ENCODE measurements around the gene COL4A2. TPM values are rescaled to one million over a fixed set of nuclear protein-coding genes. Genes with fewer than 3 reads are reported as not detected.
"Not testable (repeated sequence)": the region's sequence is repeated elsewhere in the genome, so short reads cannot be mapped to it uniquely, and the experiment has no call there.

COL4A2 gene
- total and polyA plus RNA-seq, 9 donors: 59.5 to 171 (median 136) TPM

DNA sequence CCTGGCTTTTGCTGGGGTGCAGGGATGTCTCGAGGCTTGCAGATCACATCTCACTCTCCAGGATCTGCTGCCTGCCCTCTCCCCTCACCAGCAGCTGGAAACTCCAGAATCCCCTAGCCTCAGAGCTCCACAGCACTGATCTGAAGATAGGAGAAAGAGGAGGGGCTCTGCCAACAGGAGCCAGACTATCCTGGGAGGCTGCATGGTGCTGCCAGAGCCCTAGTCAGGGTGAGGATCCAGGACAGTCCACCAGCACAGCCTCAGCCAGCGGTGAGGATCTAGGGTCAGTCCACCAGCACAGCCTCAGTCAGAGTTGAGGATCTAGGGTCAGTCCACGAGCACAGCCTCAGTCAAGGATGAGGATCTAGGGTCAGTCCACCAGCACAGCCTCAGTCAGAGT lies 189.2 kb downstream of the COL4A2 start:
- no peak overlapping the region for H3K4me3 ChIP-seq
- WGBS, 3 donors: 86 to 99% (median 93%) methylated on average over 3 of the region's 3 CpGs
- intact Hi-C loops (cut with DNase I): loop anchor here in 1 of 4 donors (5.0 kb wide), 1 partner anchor 34 kb away; no protein-coding TSS in a partner anchor
- H3K4me1 ChIP-seq (ENCODE audit: insufficient read depth): no peaks in the 10 kb centered on the region
- no peaks in the 10 kb centered on the region for H3K36me3 ChIP-seq
- no peak for TF ChIP-seq POLR2A (IDR thresholded peaks at IDR 0.05)
- TF ChIP-seq, protein P1, sequence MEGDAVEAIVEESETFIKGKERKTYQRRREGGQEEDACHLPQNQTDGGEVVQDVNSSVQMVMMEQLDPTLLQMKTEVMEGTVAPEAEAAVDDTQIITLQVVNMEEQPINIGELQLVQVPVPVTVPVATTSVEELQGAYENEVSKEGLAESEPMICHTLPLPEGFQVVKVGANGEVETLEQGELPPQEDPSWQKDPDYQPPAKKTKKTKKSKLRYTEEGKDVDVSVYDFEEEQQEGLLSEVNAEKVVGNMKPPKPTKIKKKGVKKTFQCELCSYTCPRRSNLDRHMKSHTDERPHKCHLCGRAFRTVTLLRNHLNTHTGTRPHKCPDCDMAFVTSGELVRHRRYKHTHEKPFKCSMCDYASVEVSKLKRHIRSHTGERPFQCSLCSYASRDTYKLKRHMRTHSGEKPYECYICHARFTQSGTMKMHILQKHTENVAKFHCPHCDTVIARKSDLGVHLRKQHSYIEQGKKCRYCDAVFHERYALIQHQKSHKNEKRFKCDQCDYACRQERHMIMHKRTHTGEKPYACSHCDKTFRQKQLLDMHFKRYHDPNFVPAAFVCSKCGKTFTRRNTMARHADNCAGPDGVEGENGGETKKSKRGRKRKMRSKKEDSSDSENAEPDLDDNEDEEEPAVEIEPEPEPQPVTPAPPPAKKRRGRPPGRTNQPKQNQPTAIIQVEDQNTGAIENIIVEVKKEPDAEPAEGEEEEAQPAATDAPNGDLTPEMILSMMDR (IDR thresholded peaks at IDR 0.05): no peak
- no peak for TF ChIP-seq EP300 (IDR thresholded peaks at IDR 0.05)
- no peak overlapping the region for H3K27ac ChIP-seq
- no peaks in the 10 kb centered on the region for H3K9me3 ChIP-seq
- no peaks in the 10 kb centered on the region for H3K27me3 ChIP-seq
- DNase-seq: no peak

GRCh38 chr13:110497003-110497402 lies 189.9 kb downstream of the COL4A2 start:
- intact Hi-C loops (cut with DNase I): loop anchor here in 1 of 4 donors (5.0 kb wide), 1 partner anchor 35 kb away; no protein-coding TSS in a partner anchor
- H3K4me1 ChIP-seq (ENCODE audit: insufficient read depth): no peaks in the 10 kb centered on the region
- WGBS, 3 donors: 94 to 100% (median 94%) methylated on average over 2 of the region's 2 CpGs
- TF ChIP-seq, protein P1 (IDR thresholded peaks at IDR 0.05): no peak
- TF ChIP-seq EP300 (IDR thresholded peaks at IDR 0.05) (no peak), POLR2A (IDR thresholded peaks at IDR 0.05) (no peak)
- no peaks in the 10 kb centered on the region for H3K27me3 ChIP-seq
- no peaks in the 10 kb centered on the region for H3K9me3 ChIP-seq
- H3K36me3 ChIP-seq: no peaks in the 10 kb centered on the region
- H3K4me3 ChIP-seq: no peak overlapping the region
- no peak for DNase-seq
- H3K27ac ChIP-seq: no peak overlapping the region

DNA sequence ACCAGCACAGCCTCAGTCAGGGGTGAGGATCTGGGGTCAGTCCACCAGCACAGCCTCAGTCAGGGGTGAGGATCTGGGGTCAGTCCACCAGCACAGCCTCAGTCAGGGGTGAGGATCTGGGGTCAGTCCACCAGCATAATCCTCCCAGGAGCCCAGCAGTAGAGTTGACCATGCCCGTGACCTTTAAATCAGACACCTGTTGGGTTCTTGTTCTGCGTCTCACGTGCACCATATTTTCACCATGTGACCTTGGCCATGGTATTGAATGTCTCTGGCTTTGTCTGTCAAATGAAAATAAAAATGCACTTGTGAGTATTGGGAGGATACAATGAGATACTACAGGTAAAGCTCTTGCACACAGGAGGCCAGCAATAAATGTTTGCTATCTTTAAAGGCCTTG lies 190.8 kb downstream of the COL4A2 start:
- DNase-seq; H3K4me1 ChIP-seq (ENCODE audit: insufficient read depth); H3K4me3 ChIP-seq; H3K27ac ChIP-seq; H3K9me3 ChIP-seq; H3K36me3 ChIP-seq; H3K27me3 ChIP-seq: not testable (repeated sequence)
- intact Hi-C loops (cut with DNase I): loop anchor here in 1 of 4 donors (5.0 kb wide), 1 partner anchor 36 kb away; no protein-coding TSS in a partner anchor
- WGBS, 3 donors: 91 to 95% (median 93%) methylated on average over 3 of the region's 3 CpGs

DNA sequence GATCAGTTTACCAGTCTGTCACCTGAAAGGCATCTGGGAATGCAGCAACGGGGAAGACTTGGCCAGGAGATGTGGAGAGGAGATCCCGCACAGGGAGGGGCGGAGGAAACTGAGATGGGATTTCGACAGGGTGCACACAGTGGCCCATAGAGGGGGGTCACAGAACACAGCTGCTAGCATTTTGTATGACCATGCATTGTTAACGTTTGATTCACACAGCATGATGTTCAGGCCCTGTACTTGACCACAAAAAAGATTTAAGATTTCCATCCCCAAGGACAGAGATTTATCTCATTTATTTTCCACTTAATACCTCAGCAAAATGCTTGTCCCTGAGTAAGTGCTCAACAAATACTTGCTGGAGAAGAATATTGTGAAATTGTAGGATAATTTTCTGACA lies 191.2 kb downstream of the COL4A2 start:
- H3K4me3 ChIP-seq: no peak overlapping the region
- no peak for TF ChIP-seq EP300 (IDR thresholded peaks at IDR 0.05)
- TF ChIP-seq, protein P1 (IDR thresholded peaks at IDR 0.05): no peak
- TF ChIP-seq POLR2A (IDR thresholded peaks at IDR 0.05): no peak
- H3K27ac ChIP-seq: no peak overlapping the region
- H3K27me3 ChIP-seq: no peaks in the 10 kb centered on the region
- intact Hi-C loops (cut with DNase I): loop anchor here in 1 of 4 donors (5.0 kb wide), 1 partner anchor 36 kb away; no protein-coding TSS in a partner anchor
- no peak for DNase-seq
- H3K36me3 ChIP-seq: no peaks in the 10 kb centered on the region
- 75 to 86% (median 78%) methylated on average over 5 of the region's 5 CpGs for WGBS, 3 donors
- no peaks in the 10 kb centered on the region for H3K4me1 ChIP-seq (ENCODE audit: insufficient read depth)
- H3K9me3 ChIP-seq: no peaks in the 10 kb centered on the region

GRCh38 chr13:110498765-110499164 lies 191.7 kb downstream of the COL4A2 start:
- Histone ChIP-seq H3K36me3 (no peaks in the 10 kb centered on the region), H3K27me3 (no peaks in the 10 kb centered on the region), H3K27ac (no peak overlapping the region), H3K4me1 (ENCODE audit: insufficient read depth) (no peaks in the 10 kb centered on the region), H3K4me3 (no peak overlapping the region), H3K9me3 (no peaks in the 10 kb centered on the region)
- intact Hi-C loops (cut with DNase I): loop anchor here in 1 of 4 donors (5.0 kb wide), 1 partner anchor 36 kb away; no protein-coding TSS in a partner anchor
- DNase-seq: no peak
- TF ChIP-seq EP300 (IDR thresholded peaks at IDR 0.05) (no peak), POLR2A (IDR thresholded peaks at IDR 0.05) (no peak)
- TF ChIP-seq, protein P1 (IDR thresholded peaks at IDR 0.05): no peak
- WGBS, 3 donors: 86 to 94% (median 91%) methylated on average over 10 of the region's 10 CpGs

Data from ovary (tissue), 9 donors.